ENCODE results near the gene SH3BP4.

The SH3BP4 gene

GRCh38 chr2:235092433-235093223, 140.8 kb downstream of the SH3BP4 start:
- Histone ChIP-seq H3K4me3 (ENCODE audit: low read depth in 1 of 5, low read length in 5 of 5) (no peak overlapping the region), H3K27ac (ENCODE audit: low read depth, low read length) (no peak overlapping the region), H3K9me3 (ENCODE audit: control insufficient read depth in 5 of 5, low read length in 5 of 5) (no peaks in the 10 kb centered on the region), H3K36me3 (ENCODE audit: control insufficient read depth in 5 of 5, insufficient read depth in 5 of 5, low read length in 5 of 5) (no peaks in the 10 kb centered on the region), H3K27me3 (ENCODE audit: control insufficient read depth in 5 of 5, insufficient read depth in 4 of 5, low read length in 5 of 5) (peaks cover 0 to 21% (median 15%) of the 10 kb centered on the region in 5 donors), H3K9ac (ENCODE audit: low read length in 5 of 5) (no peak overlapping the region), H3K4me1 (ENCODE audit: control insufficient read depth in 5 of 5, insufficient read depth in 5 of 5, low read length in 5 of 5) (peaks cover 0 to 10% (median 8%) of the 10 kb centered on the region in 5 donors)

GRCh38 chr2:235094457-235094856, 142.6 kb downstream of the SH3BP4 start:
- H3K9me3 ChIP-seq (ENCODE audit: control insufficient read depth in 5 of 5, low read length in 5 of 5): no peaks in the 10 kb centered on the region
- H3K36me3 ChIP-seq (ENCODE audit: control insufficient read depth in 5 of 5, insufficient read depth in 5 of 5, low read length in 5 of 5): no peaks in the 10 kb centered on the region
- H3K27ac ChIP-seq (ENCODE audit: low read depth, low read length): no peak overlapping the region
- H3K4me3 ChIP-seq (ENCODE audit: low read depth in 1 of 5, low read length in 5 of 5): no peak overlapping the region
- no peak overlapping the region for H3K9ac ChIP-seq (ENCODE audit: low read length in 5 of 5)
- peaks cover 0 to 14% (median 9%) of the 10 kb centered on the region in 5 donors for H3K27me3 ChIP-seq (ENCODE audit: control insufficient read depth in 5 of 5, insufficient read depth in 4 of 5, low read length in 5 of 5)
- H3K4me1 ChIP-seq (ENCODE audit: control insufficient read depth in 5 of 5, insufficient read depth in 5 of 5, low read length in 5 of 5): no peaks in the 10 kb centered on the region

- no peaks in the 10 kb centered on the region for H3K4me1 ChIP-seq (ENCODE audit: control insufficient read depth in 5 of 5, insufficient read depth in 5 of 5, low read length in 5 of 5)
- no peaks in the 10 kb centered on the region for H3K36me3 ChIP-seq (ENCODE audit: control insufficient read depth in 5 of 5, insufficient read depth in 5 of 5, low read length in 5 of 5)
- no peak overlapping the region for H3K9ac ChIP-seq (ENCODE audit: low read length in 5 of 5)
- no peak overlapping the region for H3K4me3 ChIP-seq (ENCODE audit: low read depth in 1 of 5, low read length in 5 of 5)
- peaks cover 0 to 14% (median 9%) of the 10 kb centered on the region in 5 donors for H3K27me3 ChIP-seq (ENCODE audit: control insufficient read depth in 5 of 5, insufficient read depth in 4 of 5, low read length in 5 of 5)
- no peaks in the 10 kb centered on the region for H3K9me3 ChIP-seq (ENCODE audit: control insufficient read depth in 5 of 5, low read length in 5 of 5)
- H3K27ac ChIP-seq (ENCODE audit: low read depth, low read length): no peak overlapping the region
Measured at GRCh38 chr2:235095569-235095968, 143.8 kb downstream of the SH3BP4 start.

GRCh38 chr2:235096447-235096846, 144.6 kb downstream of the SH3BP4 start:
- H3K9ac ChIP-seq (ENCODE audit: low read length in 5 of 5): no peak overlapping the region
- H3K27me3 ChIP-seq (ENCODE audit: control insufficient read depth in 5 of 5, insufficient read depth in 4 of 5, low read length in 5 of 5): peaks cover 0 to 14% (median 9%) of the 10 kb centered on the region in 5 donors
- H3K9me3 ChIP-seq (ENCODE audit: control insufficient read depth in 5 of 5, low read length in 5 of 5): no peaks in the 10 kb centered on the region
- no peak overlapping the region for H3K4me3 ChIP-seq (ENCODE audit: low read depth in 1 of 5, low read length in 5 of 5)
- no peaks in the 10 kb centered on the region for H3K4me1 ChIP-seq (ENCODE audit: control insufficient read depth in 5 of 5, insufficient read depth in 5 of 5, low read length in 5 of 5)
- no peak overlapping the region for H3K27ac ChIP-seq (ENCODE audit: low read depth, low read length)
- no peaks in the 10 kb centered on the region for H3K36me3 ChIP-seq (ENCODE audit: control insufficient read depth in 5 of 5, insufficient read depth in 5 of 5, low read length in 5 of 5)

GRCh38 chr2:235097196-235097595, 145.4 kb downstream of the SH3BP4 start:
- H3K4me3 ChIP-seq (ENCODE audit: low read depth in 1 of 5, low read length in 5 of 5): no peak overlapping the region
- no peak overlapping the region for H3K27ac ChIP-seq (ENCODE audit: low read depth, low read length)
- no peaks in the 10 kb centered on the region for H3K36me3 ChIP-seq (ENCODE audit: control insufficient read depth in 5 of 5, insufficient read depth in 5 of 5, low read length in 5 of 5)
- peaks cover 0 to 14% (median 9%) of the 10 kb centered on the region in 5 donors for H3K27me3 ChIP-seq (ENCODE audit: control insufficient read depth in 5 of 5, insufficient read depth in 4 of 5, low read length in 5 of 5)
- H3K9me3 ChIP-seq (ENCODE audit: control insufficient read depth in 5 of 5, low read length in 5 of 5): no peaks in the 10 kb centered on the region
- peaks cover 0 to 2% (median 0%) of the 10 kb centered on the region in 5 donors for H3K4me1 ChIP-seq (ENCODE audit: control insufficient read depth in 5 of 5, insufficient read depth in 5 of 5, low read length in 5 of 5)
- no peak overlapping the region for H3K9ac ChIP-seq (ENCODE audit: low read length in 5 of 5)

- H3K4me1 ChIP-seq (ENCODE audit: control insufficient read depth in 5 of 5, insufficient read depth in 5 of 5, low read length in 5 of 5): peaks cover 0 to 10% (median 0%) of the 10 kb centered on the region in 5 donors
- no peaks in the 10 kb centered on the region for H3K9me3 ChIP-seq (ENCODE audit: control insufficient read depth in 5 of 5, low read length in 5 of 5)
- peaks cover 0 to 14% (median 8%) of the 10 kb centered on the region in 5 donors for H3K27me3 ChIP-seq (ENCODE audit: control insufficient read depth in 5 of 5, insufficient read depth in 4 of 5, low read length in 5 of 5)
- no peak overlapping the region for H3K27ac ChIP-seq (ENCODE audit: low read depth, low read length)
- H3K9ac ChIP-seq (ENCODE audit: low read length in 5 of 5): no peak overlapping the region
- H3K36me3 ChIP-seq (ENCODE audit: control insufficient read depth in 5 of 5, insufficient read depth in 5 of 5, low read length in 5 of 5): no peaks in the 10 kb centered on the region
- no peak overlapping the region for H3K4me3 ChIP-seq (ENCODE audit: low read depth in 1 of 5, low read length in 5 of 5)
Measured at GRCh38 chr2:235098269-235098668, 146.5 kb downstream of the SH3BP4 start.

- Histone ChIP-seq H3K4me1 (ENCODE audit: control insufficient read depth in 5 of 5, insufficient read depth in 5 of 5, low read length in 5 of 5) (peaks cover 0 to 10% (median 0%) of the 10 kb centered on the region in 5 donors), H3K27me3 (ENCODE audit: control insufficient read depth in 5 of 5, insufficient read depth in 4 of 5, low read length in 5 of 5) (peaks cover 0 to 9% (median 3%) of the 10 kb centered on the region in 5 donors), H3K9me3 (ENCODE audit: control insufficient read depth in 5 of 5, low read length in 5 of 5) (no peaks in the 10 kb centered on the region), H3K9ac (ENCODE audit: low read length in 5 of 5) (no peak overlapping the region), H3K4me3 (ENCODE audit: low read depth in 1 of 5, low read length in 5 of 5) (no peak overlapping the region), H3K27ac (ENCODE audit: low read depth, low read length) (no peak overlapping the region), H3K36me3 (ENCODE audit: control insufficient read depth in 5 of 5, insufficient read depth in 5 of 5, low read length in 5 of 5) (no peaks in the 10 kb centered on the region)
Measured at GRCh38 chr2:235098736-235099494, 147.1 kb downstream of the SH3BP4 start.

GRCh38 chr2:235102896-235103295, 151.1 kb downstream of the SH3BP4 start:
- Histone ChIP-seq H3K27me3 (ENCODE audit: control insufficient read depth in 5 of 5, insufficient read depth in 4 of 5, low read length in 5 of 5) (peaks cover 0 to 4% (median 0%) of the 10 kb centered on the region in 5 donors), H3K4me1 (ENCODE audit: control insufficient read depth in 5 of 5, insufficient read depth in 5 of 5, low read length in 5 of 5) (peaks cover 0 to 10% (median 0%) of the 10 kb centered on the region in 5 donors), H3K27ac (ENCODE audit: low read depth, low read length) (no peak overlapping the region), H3K4me3 (ENCODE audit: low read depth in 1 of 5, low read length in 5 of 5) (no peak overlapping the region), H3K9me3 (ENCODE audit: control insufficient read depth in 5 of 5, low read length in 5 of 5) (no peaks in the 10 kb centered on the region), H3K9ac (ENCODE audit: low read length in 5 of 5) (no peak overlapping the region), H3K36me3 (ENCODE audit: control insufficient read depth in 5 of 5, insufficient read depth in 5 of 5, low read length in 5 of 5) (no peaks in the 10 kb centered on the region)
